GM12878 (cell line): Measurements from ENCODE around the gene GDAP1L1. TPM values are rescaled to one million over a fixed set of nuclear protein-coding genes. Genes with fewer than 3 reads are reported as not detected.

Experiments
- ATAC-seq: fragments of 200-7000 bp; cut with Tn5 transposase; 3 replicates; pipeline ENCODE4 v1.9.1; 2020; ENCODE audit warnings: mild to moderate bottlenecking, moderate library complexity
- BruUV-seq: library from RNA; stranded (reverse); fragments of 400-500 nt; replicated peaks from 2 replicates; lab custom pipeline; 2021; lab: Mats Ljungman, UMichigan
- CTCF ChIA-PET: fragments of 300-600 bp; sonication (Branson Sonifier 250); formaldehyde crosslinking; extraction: SDS; loops from one replicate; lab custom pipeline; 2021; ENCODE audit warnings: inconsistent platforms; lab: Yijun Ruan, JAX
- POLR2A ChIA-PET: fragments of 350-600 bp; formaldehyde crosslinking; extraction: SDS; loops from one replicate; lab custom pipeline; 2021; ENCODE audit warnings: inconsistent platforms; lab: Charles Lee
- RAD21 ChIA-PET: fragments of 300-600 bp; sonication (Branson Sonifier 250); formaldehyde crosslinking; loops from one replicate; lab custom pipeline; 2023; ENCODE audit warnings: antibody characterized with exemption; ENCODE audit not compliant: unreplicated experiment; lab: Charles Lee
- SMC1A ChIA-PET: fragments of 300-600 bp; sonication (Branson Sonifier 250); formaldehyde crosslinking; loops from one replicate; lab custom pipeline; 2023; ENCODE audit not compliant: unreplicated experiment, uncharacterized antibody; lab: Charles Lee
- DNase-seq: peaks from one replicate; pipeline ENCODE4 v3.0.0-alpha.2; 2011; ENCODE audit warnings: low read depth, low spot score
- FAIRE-seq: peaks from 3 replicates; lab custom pipeline; 2011; peaks lifted over from hg19 to GRCh38; lab: Jason Lieb, UNC
- H2AFZ ChIP-seq: 2 replicates; pipeline ENCODE4 v1.6.0; 2011; ENCODE audit warnings: low read depth, low read length, control low read depth; ENCODE audit not compliant: control insufficient read depth
- H3K27ac ChIP-seq: 2 replicates; pipeline ENCODE4 v1.5.1; 2011; ENCODE audit warnings: control low read depth; ENCODE audit not compliant: control insufficient read depth, insufficient read depth
- H3K27me3 ChIP-seq, 2 experiments: replicated peaks in 1 of 2; 2 replicates each; pipeline versions ENCODE4 v1.6.0 to v1.6.1; 2011; ENCODE audit warnings: low read length in 1 of 2; ENCODE audit not compliant: control insufficient read depth in 2 of 2, insufficient read depth in 2 of 2
- H3K36me3 ChIP-seq, 2 experiments: 2 replicates each; pipeline ENCODE4 v1.5.1; 2011; ENCODE audit warnings: low read length in 1 of 2; ENCODE audit not compliant: control insufficient read depth in 2 of 2, insufficient read depth in 2 of 2
- H3K4me1 ChIP-seq: 2 replicates; pipeline ENCODE4 v1.6.1; 2011; ENCODE audit warnings: mild to moderate bottlenecking, low read length, moderate library complexity, mixed read lengths; ENCODE audit not compliant: control insufficient read depth, insufficient read depth
- H3K4me2 ChIP-seq: 2 replicates; pipeline ENCODE4 v1.6.0; 2011; ENCODE audit warnings: control low read depth; ENCODE audit not compliant: control insufficient read depth, insufficient read depth
- H3K4me3 ChIP-seq: fragments of 200-600 bp; sonication (generic); 2 replicates; pipeline ENCODE4 v1.5.1; 2016
- H3K79me2 ChIP-seq: 2 replicates; pipeline ENCODE4 v1.6.0; 2011; ENCODE audit warnings: low read length; ENCODE audit not compliant: control insufficient read depth, insufficient read depth
- H3K9ac ChIP-seq: 2 replicates; pipeline ENCODE4 v1.8.0; 2011; ENCODE audit warnings: low read length, control low read depth, mixed read lengths; ENCODE audit not compliant: control insufficient read depth, insufficient read depth
- H3K9me3 ChIP-seq: replicated peaks from 3 replicates; pipeline ENCODE4 v1.5.1; 2011; ENCODE audit warnings: mild to moderate bottlenecking, low read length; ENCODE audit not compliant: control insufficient read depth, insufficient read depth
- H4K20me1 ChIP-seq: 2 replicates; pipeline ENCODE4 v1.6.0; 2011; ENCODE audit not compliant: control insufficient read depth, insufficient read depth
- ASH2L ChIP-seq: fragments of 300-600, 200-600 bp; sonication (generic); IDR thresholded peaks from 2 replicates; pipeline ENCODE4 v1.6.1; 2017; ENCODE audit warnings: low read depth, mild to moderate bottlenecking, borderline replicate concordance
- BCL11A ChIP-seq: IDR thresholded peaks from 2 replicates; pipeline ENCODE4 v1.6.1; 2011; ENCODE audit warnings: low read depth, low read length
- BHLHE40 ChIP-seq, 2 experiments: fragments of 450-650 bp in 1 of 2; IDR thresholded peaks; 2 replicates each; pipeline ENCODE4 v1.6.1; 2011 to 2017; ENCODE audit warnings: low read depth in 2 of 2, borderline replicate concordance in 1 of 2, improper control_type of control experiment in 1 of 2, low read length in 1 of 2, mild to moderate bottlenecking in 1 of 2
- DPF2 ChIP-seq: fragments of 450-650 bp; IDR thresholded peaks from 2 replicates; pipeline ENCODE4 v1.6.1; 2017; ENCODE audit warnings: mild to moderate bottlenecking
- GABPA ChIP-seq: IDR thresholded peaks from 2 replicates; pipeline ENCODE4 v1.6.1; 2014; ENCODE audit warnings: antibody characterized with exemption, low read depth, mild to moderate bottlenecking, inconsistent platforms
- HCFC1 ChIP-seq: fragments of 150-350 bp; IDR thresholded peaks from 2 replicates; pipeline ENCODE4 v1.6.1; 2014; ENCODE audit warnings: low read length
- MEF2B ChIP-seq: fragments of 450-650 bp; IDR thresholded peaks from 2 replicates; pipeline ENCODE4 v1.6.1; 2018; ENCODE audit warnings: mild to moderate bottlenecking, moderate library complexity; ENCODE audit not compliant: partially characterized antibody, poor library complexity, severe bottlenecking
- NFYA ChIP-seq: IDR thresholded peaks from 2 replicates; pipeline ENCODE4 v1.6.1; 2011; ENCODE audit warnings: low read depth, mild to moderate bottlenecking, low read length, improper control_type of control experiment, borderline replicate concordance
- PAX5 ChIP-seq: IDR thresholded peaks from 2 replicates; pipeline ENCODE4 v1.6.1; 2011; ENCODE audit warnings: low read depth, low read length, borderline replicate concordance
- SMAD1 ChIP-seq: fragments of 450-650 bp; IDR thresholded peaks from 2 replicates; pipeline ENCODE4 v1.6.1; 2018; ENCODE audit warnings: mild to moderate bottlenecking, low read depth; ENCODE audit not compliant: partially characterized antibody
- WRNIP1 ChIP-seq: IDR thresholded peaks from 2 replicates; pipeline ENCODE4 v1.6.1; 2011; ENCODE audit warnings: low read depth, low read length, improper control_type of control experiment, borderline replicate concordance
- ZBTB33 ChIP-seq: fragments of 450-650 bp; IDR thresholded peaks from 2 replicates; pipeline ENCODE4 v1.6.1; 2017; ENCODE audit warnings: mild to moderate bottlenecking
- WGBS: methylation state at CpG from one replicate; pipeline ENCODE4 v1.1.6; 2016; ENCODE audit warnings: low lambda C conversion rate; ENCODE audit not compliant: insufficient replicate concordance, insufficient coverage; ENCODE audit errors: missing lambda C conversion rate; 5-methylcytosine and 5-hydroxymethylcytosine counted together
- in situ Hi-C: fragments of 300-500 bp; cut with MboI; formaldehyde crosslinking; loops from 9 replicates; pipeline ENCODE4 v1.14.3; 2018; ENCODE audit warnings: mixed read lengths
- intact Hi-C: fragments of 100-400 bp; cut with micrococcal nuclease; formaldehyde crosslinking; loops from one replicate; pipeline ENCODE4 v1.14.2; 2022; ENCODE audit not compliant: unreplicated experiment
- polyA plus RNA-seq, 11 experiments: library from polyadenylated mRNA; depleted of rRNA in 4 of 11; unstranded in 6 of 11; stranded (reverse) in 5 of 11; fragments of >200 nt; fragmentation: Nextera tagmentation in 4 of 11; fragmentation: Illumina TruSeq in 1 of 11; extraction: Ambion mirVana in 4 of 11; extraction: Trizol in 1 of 11; gene quantifications; 1 replicate in 1 of 11; 2 replicates in 10 of 11; pipeline versions ENCODE4 v1.2.1 to v1.2.3, GENCODE V29; 2011 to 2016; ENCODE audit warnings: inconsistent platforms in 2 of 11, missing spikeins in 2 of 11, low read depth in 1 of 11
- total RNA-seq, 4 experiments: library from RNA; depleted of rRNA in 3 of 4; stranded (reverse); fragments of >200 nt in 3 of 4; fragmentation: Illumina TruSeq in 1 of 4; extraction: Trizol in 1 of 4; gene quantifications; 2 replicates each; pipeline versions ENCODE4 v1.2.1 to v1.2.3, GENCODE V29; 2013 to 2021

GDAP1L1 gene
- total and polyA plus RNA-seq, 10 of the 15 experiments (the other 5 are each of a cell fraction or from before 2014, with no cell fraction given): 0.08 to 0.38 TPM; not detected in 8

- 31% methylated on average over 5 of the region's 5 CpGs for WGBS
- Histone ChIP-seq H3K4me3 (no peak overlapping the region), H3K27me3 (no peaks in the 10 kb centered on the region), H3K27ac (no peak overlapping the region), H3K4me2 (no peak overlapping the region), H3K4me1 (no peaks in the 10 kb centered on the region), H4K20me1 (no peaks in the 10 kb centered on the region), H3K9ac (no peak overlapping the region), H2AFZ (no peak overlapping the region), H3K79me2 (no peaks in the 10 kb centered on the region), H3K36me3 (0 out of 4 replicates have a peak, but pooled peaks cover 0 to 2% of the 10 kb centered on the region in 2 experiments), H3K9me3 (no peaks in the 10 kb centered on the region)
- in situ Hi-C loops: no loop called here
- ATAC-seq (no peak), DNase-seq (no peak), FAIRE-seq (no peak)
- CTCF ChIA-PET: no interaction called here
- intact Hi-C loops: no loop called here
- TF ChIP-seq BHLHE40 (IDR thresholded peaks at IDR 0.05; ENCODE audit: borderline replicate concordance in 1 of 2, low read depth in 2 of 2, low read length in 1 of 2): no peak
- TF ChIP-seq HCFC1: no peak
- no peak for TF ChIP-seq MEF2B
- no peak for TF ChIP-seq DPF2
- TF ChIP-seq ASH2L: no peak
- no peak for TF ChIP-seq WRNIP1
- TF ChIP-seq NFYA: no peak
- RAD21 ChIA-PET: interaction anchor here (0.9 kb wide), 1 partner anchor 90 kb away, joined by 3 read pairs; no protein-coding TSS in a partner anchor
- BruUV-seq: no TSS peak
- POLR2A ChIA-PET: no interaction called here
- SMC1A ChIA-PET: interaction anchor here (1.4 kb wide), 1 partner anchor 9 kb away, joined by 4 read pairs; the partner anchor contains the start of gene FITM2
Observed at GRCh38 chr20:44302026-44302669, 55.0 kb downstream of the GDAP1L1 start.

DNA sequence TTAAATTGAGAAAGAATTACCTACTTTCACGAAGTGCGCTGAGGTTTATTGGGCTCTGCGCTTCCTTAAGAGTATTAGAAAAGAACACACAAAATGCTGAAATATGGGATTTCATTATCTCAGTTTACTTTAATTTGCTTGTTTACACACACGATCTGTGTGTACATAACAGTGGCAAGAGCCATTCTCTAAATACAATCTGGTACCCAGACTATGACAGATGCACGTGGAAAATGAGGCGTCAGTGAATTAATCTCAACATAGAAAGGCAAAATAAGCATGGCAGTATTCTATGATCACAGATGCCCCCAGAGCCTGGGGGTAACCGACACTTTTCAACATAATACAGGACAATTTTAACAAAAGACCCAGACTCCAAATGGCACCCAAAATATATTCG, 55.6 kb downstream of the GDAP1L1 start:
- Histone ChIP-seq H3K79me2 (no peaks in the 10 kb centered on the region), H3K36me3 (0 out of 4 replicates have a peak, but pooled peaks cover 0 to 2% of the 10 kb centered on the region in 2 experiments), H3K9ac (no peak overlapping the region), H3K4me2 (no peak overlapping the region), H3K9me3 (no peaks in the 10 kb centered on the region), H3K27ac (no peak overlapping the region), H3K27me3 (no peaks in the 10 kb centered on the region), H3K4me1 (no peaks in the 10 kb centered on the region), H3K4me3 (no peak overlapping the region), H4K20me1 (no peaks in the 10 kb centered on the region), H2AFZ (no peak overlapping the region)
- in situ Hi-C loops: no loop called here
- ChIA-PET SMC1A (interaction anchor here (1.4 kb wide), 1 partner anchor 8 kb away, joined by 4 read pairs; the partner anchor contains the start of gene FITM2), RAD21 (no interaction called here), CTCF (no interaction called here), POLR2A (no interaction called here)
- no peak for FAIRE-seq
- WGBS: 88% methylated on average over 8 of the region's 8 CpGs
- DNase-seq: no peak
- BruUV-seq: no TSS peak
- no peak for ATAC-seq
- intact Hi-C loops: no loop called here
- TF ChIP-seq DPF2 (no peak), GABPA (no peak), ZBTB33 (no peak), NFYA (no peak), PAX5 (no peak), BCL11A (no peak), SMAD1 (no peak)
